Chondrocyte (in vitro differentiated cells): ENCODE measurements around the gene OTULINL. TPM values are rescaled to one million over a fixed set of nuclear protein-coding genes. Genes with fewer than 3 reads are reported as not detected.
A peak's percentile ranks its signal among the peaks of the same experiment; 100 is the strongest.

ENCODE experiments used
- DNase-seq: peaks from one replicate; pipeline ENCODE4 v3.0.0; 2021; ENCODE audit warnings: mixed read lengths, low spot score
- H3K27ac Mint-ChIP-seq: one replicate; pipeline ENCODE4 v1.8.0; 2021; ENCODE audit warnings: mild to moderate bottlenecking, moderate library complexity, mixed read lengths; ENCODE audit not compliant: unreplicated experiment
- H3K27me3 Mint-ChIP-seq: 2 replicates; pipeline ENCODE4 v1.8.0; 2021; ENCODE audit warnings: low read depth, mixed read lengths
- H3K36me3 Mint-ChIP-seq: 2 replicates; pipeline ENCODE4 v1.8.0; 2021; ENCODE audit warnings: low read depth, mixed read lengths
- H3K4me1 Mint-ChIP-seq: 2 replicates; pipeline ENCODE4 v1.8.0; 2021; ENCODE audit warnings: low read depth, mild to moderate bottlenecking, mixed read lengths
- H3K4me3 Mint-ChIP-seq: one replicate; pipeline ENCODE4 v1.8.0; 2021; ENCODE audit warnings: mild to moderate bottlenecking, moderate library complexity, mixed read lengths; ENCODE audit not compliant: unreplicated experiment
- H3K9me3 Mint-ChIP-seq: 2 replicates; pipeline ENCODE4 v1.8.0; 2021; ENCODE audit warnings: low read depth, mixed read lengths
- total RNA-seq: library from RNA; stranded (reverse); gene quantifications from 3 replicates; pipeline ENCODE4 v1.2.1, GENCODE V29; 2021
- TF ChIP-seq, protein P1 (sequence below): fragments of 200-600 bp; sonication (generic); IDR thresholded peaks from 2 replicates; pipeline ENCODE4 v1.5.0; 2021; ENCODE audit warnings: antibody characterized with exemption, mild to moderate bottlenecking, moderate library complexity

Gene OTULINL
- total RNA-seq, 1 donor from 2014 or later: 5.6 TPM

DNA sequence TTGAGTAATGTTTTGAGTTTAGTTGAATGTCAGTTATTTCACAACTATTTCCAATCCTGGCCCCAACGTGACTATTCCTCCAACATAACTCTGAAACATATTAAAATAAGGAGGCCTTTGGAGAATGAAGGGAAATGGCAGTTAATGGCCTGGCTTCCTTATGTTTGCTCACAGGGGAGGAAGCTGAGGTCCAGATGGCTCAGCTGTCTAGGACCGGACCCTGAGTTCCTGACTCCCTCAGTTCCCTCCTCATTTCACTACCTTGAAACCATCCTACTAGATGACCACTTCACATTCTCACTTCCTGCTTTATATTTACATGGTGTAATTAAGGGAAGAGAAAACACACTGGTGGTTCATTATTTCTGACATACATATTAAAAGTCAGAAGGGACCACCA lies 6.6 kb downstream of the OTULINL start:
- H3K27ac Mint-ChIP-seq: no peak overlapping the region
- H3K4me3 Mint-ChIP-seq: no peak overlapping the region
- peaks cover 9% of the 10 kb centered on the region for H3K4me1 Mint-ChIP-seq
- TF ChIP-seq, protein P1, sequence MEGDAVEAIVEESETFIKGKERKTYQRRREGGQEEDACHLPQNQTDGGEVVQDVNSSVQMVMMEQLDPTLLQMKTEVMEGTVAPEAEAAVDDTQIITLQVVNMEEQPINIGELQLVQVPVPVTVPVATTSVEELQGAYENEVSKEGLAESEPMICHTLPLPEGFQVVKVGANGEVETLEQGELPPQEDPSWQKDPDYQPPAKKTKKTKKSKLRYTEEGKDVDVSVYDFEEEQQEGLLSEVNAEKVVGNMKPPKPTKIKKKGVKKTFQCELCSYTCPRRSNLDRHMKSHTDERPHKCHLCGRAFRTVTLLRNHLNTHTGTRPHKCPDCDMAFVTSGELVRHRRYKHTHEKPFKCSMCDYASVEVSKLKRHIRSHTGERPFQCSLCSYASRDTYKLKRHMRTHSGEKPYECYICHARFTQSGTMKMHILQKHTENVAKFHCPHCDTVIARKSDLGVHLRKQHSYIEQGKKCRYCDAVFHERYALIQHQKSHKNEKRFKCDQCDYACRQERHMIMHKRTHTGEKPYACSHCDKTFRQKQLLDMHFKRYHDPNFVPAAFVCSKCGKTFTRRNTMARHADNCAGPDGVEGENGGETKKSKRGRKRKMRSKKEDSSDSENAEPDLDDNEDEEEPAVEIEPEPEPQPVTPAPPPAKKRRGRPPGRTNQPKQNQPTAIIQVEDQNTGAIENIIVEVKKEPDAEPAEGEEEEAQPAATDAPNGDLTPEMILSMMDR: no peak
- H3K36me3 Mint-ChIP-seq: peaks cover 2% of the 10 kb centered on the region
- peaks cover 32% of the 10 kb centered on the region for H3K27me3 Mint-ChIP-seq
- H3K9me3 Mint-ChIP-seq: peaks cover 2% of the 10 kb centered on the region
- DNase-seq: no peak

DNA sequence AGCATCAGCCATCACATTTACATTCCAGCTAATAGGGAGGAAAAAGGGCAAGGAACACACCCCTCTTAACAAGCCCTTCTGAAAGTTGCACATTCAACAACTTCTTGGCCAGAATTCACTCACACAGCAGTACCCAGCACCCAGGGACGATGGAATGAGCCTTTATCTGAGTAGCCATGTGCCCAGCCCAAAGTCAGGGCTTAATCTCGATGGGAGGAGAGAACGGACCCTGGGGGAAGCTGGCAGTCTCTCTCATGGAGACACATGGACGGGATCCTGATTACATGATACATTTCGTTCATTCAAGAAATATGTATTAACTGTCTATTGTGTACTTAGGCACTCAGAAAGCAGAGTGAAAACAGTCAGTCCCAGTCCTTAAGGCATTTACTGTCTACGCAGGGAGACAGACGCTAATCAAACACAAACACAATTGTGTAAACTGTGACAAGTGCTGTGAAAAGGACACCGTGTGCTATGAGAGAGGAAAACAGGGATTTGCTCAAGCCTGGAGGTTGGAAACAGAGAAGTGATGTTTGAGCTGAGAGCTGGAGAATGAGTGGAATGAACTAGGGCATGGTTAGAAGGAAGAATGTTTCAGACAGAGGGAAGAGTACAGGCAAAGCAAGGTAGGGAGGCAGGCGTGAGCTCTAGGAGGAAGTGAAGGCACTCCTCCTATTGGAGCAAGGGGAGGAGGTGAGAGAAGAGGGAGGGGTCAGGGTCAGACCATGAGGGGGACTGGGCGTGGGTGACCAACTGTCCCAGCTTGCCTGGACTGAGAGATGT lies 7.4 kb downstream of the OTULINL start:
- TF ChIP-seq, protein P1: no peak
- DNase-seq: no peak
- Mint-ChIP-seq H3K27ac (peak overlapping the region; percentile 61), H3K4me3 (no peak overlapping the region), H3K4me1 (peaks cover 4% of the 10 kb centered on the region), H3K9me3 (peaks cover 2% of the 10 kb centered on the region), H3K36me3 (peaks cover 2% of the 10 kb centered on the region), H3K27me3 (peaks cover 32% of the 10 kb centered on the region)

DNA sequence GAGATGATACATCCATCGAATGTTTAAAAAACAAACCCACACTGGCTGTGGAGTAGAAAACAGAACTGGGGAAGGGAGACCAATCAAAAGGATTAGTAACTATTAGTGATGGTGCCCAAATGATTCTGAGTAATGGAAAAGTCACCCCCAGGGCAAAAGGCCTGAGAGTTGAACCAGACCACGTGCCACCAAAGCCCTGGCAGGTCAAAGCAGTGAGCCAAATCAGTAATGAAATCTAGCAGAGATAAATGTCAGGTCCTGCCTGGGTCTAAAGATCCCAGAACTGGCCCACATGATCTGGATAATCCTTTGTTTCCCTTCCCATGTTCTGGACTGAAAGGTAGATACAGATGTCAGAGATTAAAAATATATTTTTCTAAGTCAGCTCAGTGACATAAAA lies 9.4 kb downstream of the OTULINL start:
- H3K9me3 Mint-ChIP-seq: no peaks in the 10 kb centered on the region
- no peak for DNase-seq
- H3K4me1 Mint-ChIP-seq: peaks cover 4% of the 10 kb centered on the region
- H3K27ac Mint-ChIP-seq: no peak overlapping the region
- TF ChIP-seq, protein P1: no peak
- H3K4me3 Mint-ChIP-seq: no peak overlapping the region
- H3K36me3 Mint-ChIP-seq: peaks cover 2% of the 10 kb centered on the region
- peaks cover 19% of the 10 kb centered on the region for H3K27me3 Mint-ChIP-seq

DNA sequence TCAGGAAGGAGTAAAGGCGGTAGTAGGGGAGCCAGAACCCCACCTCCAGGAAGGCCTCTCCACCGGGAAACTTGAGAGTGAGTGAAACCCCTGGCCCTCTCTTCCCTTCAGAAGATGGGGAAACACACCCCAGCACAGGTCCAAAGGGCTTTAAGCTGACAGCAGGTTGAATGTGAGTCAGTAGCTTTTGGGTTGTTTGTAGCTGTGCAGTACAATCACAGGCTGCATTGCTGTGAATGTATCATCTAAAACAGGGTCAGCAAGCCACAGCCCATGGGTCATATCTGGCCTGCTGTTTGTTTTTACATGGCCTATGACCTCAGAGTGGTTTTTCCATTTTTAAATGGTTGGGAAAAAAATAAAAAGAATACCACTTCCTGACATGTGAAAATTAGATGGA lies 10.0 kb downstream of the OTULINL start:
- H3K27me3 Mint-ChIP-seq: peaks cover 15% of the 10 kb centered on the region
- TF ChIP-seq, protein P1: no peak
- H3K4me1 Mint-ChIP-seq: peaks cover 4% of the 10 kb centered on the region
- H3K27ac Mint-ChIP-seq: no peak overlapping the region
- H3K9me3 Mint-ChIP-seq: no peaks in the 10 kb centered on the region
- no peak overlapping the region for H3K4me3 Mint-ChIP-seq
- no peak for DNase-seq
- peaks cover 2% of the 10 kb centered on the region for H3K36me3 Mint-ChIP-seq

DNA sequence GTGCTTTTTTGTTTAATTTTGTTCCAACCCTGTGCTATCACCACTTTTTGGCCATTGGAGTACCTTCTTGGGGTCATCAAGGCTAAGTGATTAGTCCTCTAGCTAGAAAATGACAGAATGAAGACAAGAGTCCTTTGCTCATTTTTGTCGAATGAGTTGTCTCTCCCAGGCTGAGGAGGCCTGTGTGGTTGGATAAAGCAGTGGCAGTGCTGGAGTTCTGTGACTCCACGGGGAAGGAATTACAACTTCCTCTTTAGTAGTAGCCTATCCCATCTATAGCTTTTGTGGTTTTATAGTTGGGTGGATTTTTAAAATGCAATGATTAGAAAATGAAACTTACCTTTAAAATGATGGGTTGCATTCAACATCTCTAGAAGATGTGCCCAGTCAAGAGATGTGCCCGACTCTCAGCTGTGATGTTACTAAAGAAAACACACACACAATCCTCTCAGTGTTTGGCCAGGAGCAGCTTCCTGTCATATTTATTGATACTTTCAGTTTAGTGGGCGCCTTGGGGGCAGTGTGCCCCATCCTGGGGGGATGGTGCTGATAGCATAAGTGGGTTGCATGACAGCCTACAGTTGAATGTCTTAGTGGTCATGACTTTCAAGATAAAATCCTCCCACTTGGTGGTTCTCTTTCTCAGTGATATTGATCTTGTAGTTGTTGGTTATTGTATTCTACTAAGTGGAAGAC lies 11.9 kb downstream of the OTULINL start:
- no peak overlapping the region for H3K27ac Mint-ChIP-seq
- no peaks in the 10 kb centered on the region for H3K9me3 Mint-ChIP-seq
- H3K4me3 Mint-ChIP-seq: no peak overlapping the region
- H3K27me3 Mint-ChIP-seq: peaks cover 3% of the 10 kb centered on the region
- TF ChIP-seq, protein P1: no peak
- H3K4me1 Mint-ChIP-seq: peaks cover 4% of the 10 kb centered on the region
- no peak for DNase-seq
- no peaks in the 10 kb centered on the region for H3K36me3 Mint-ChIP-seq
